ENCODE data around the gene MRM2.

The MRM2 gene

GRCh38 chr7:2275101-2275500 is 33.1 kb upstream of the MRM2 start:
- DNase-seq (ENCODE audit: low read depth) = no peak
- no peak overlapping the region for H3K4me3 ChIP-seq (ENCODE audit: control insufficient read depth, low read depth, low read length)
- no peak for TF ChIP-seq CTCF (IDR thresholded peaks at IDR 0.05; ENCODE audit: control insufficient read depth, insufficient read depth, low read depth, low read length, missing control alignments)

GRCh38 chr7:2274666-2275065 is 32.7 kb upstream of the MRM2 start:
- TF ChIP-seq CTCF (IDR thresholded peaks at IDR 0.05; ENCODE audit: control insufficient read depth, insufficient read depth, low read depth, low read length, missing control alignments) = no peak
- H3K4me3 ChIP-seq (ENCODE audit: control insufficient read depth, low read depth, low read length) = no peak overlapping the region
- DNase-seq (ENCODE audit: low read depth) = no peak

GRCh38 chr7:2273866-2274265 is 31.9 kb upstream of the MRM2 start:
- no peak for TF ChIP-seq CTCF (IDR thresholded peaks at IDR 0.05; ENCODE audit: control insufficient read depth, insufficient read depth, low read depth, low read length, missing control alignments)
- no peak for DNase-seq (ENCODE audit: low read depth)
- no peak overlapping the region for H3K4me3 ChIP-seq (ENCODE audit: control insufficient read depth, low read depth, low read length)

GRCh38 chr7:2272031-2272430 is 30.0 kb upstream of the MRM2 start:
- no peak for TF ChIP-seq CTCF (IDR thresholded peaks at IDR 0.05; ENCODE audit: control insufficient read depth, insufficient read depth, low read depth, low read length, missing control alignments)
- DNase-seq (ENCODE audit: low read depth) = no peak
- no peak overlapping the region for H3K4me3 ChIP-seq (ENCODE audit: control insufficient read depth, low read depth, low read length)

GRCh38 chr7:2271273-2272026 is 29.4 kb upstream of the MRM2 start:
- no peak for TF ChIP-seq CTCF (IDR thresholded peaks at IDR 0.05; ENCODE audit: control insufficient read depth, insufficient read depth, low read depth, low read length, missing control alignments)
- DNase-seq (ENCODE audit: low read depth) = no peak
- no peak overlapping the region for H3K4me3 ChIP-seq (ENCODE audit: control insufficient read depth, low read depth, low read length)

- TF ChIP-seq CTCF (IDR thresholded peaks at IDR 0.05; ENCODE audit: control insufficient read depth, insufficient read depth, low read depth, low read length, missing control alignments) = no peak
- H3K4me3 ChIP-seq (ENCODE audit: control insufficient read depth, low read depth, low read length) = no peak overlapping the region
- no peak for DNase-seq (ENCODE audit: low read depth)
These were observed 28.5 kb upstream of the MRM2 start for GRCh38 chr7:2270495-2270894.

Data from AG09309 (cell line).